Measurements from ENCODE around the gene DUOXA1. TPM values are rescaled to one million over a fixed set of nuclear protein-coding genes. Genes with fewer than 3 reads are reported as not detected.
"Not testable (repeated sequence)": the region's sequence is repeated elsewhere in the genome, so short reads cannot be mapped to it uniquely, and the experiment has no call there.

DUOXA1 gene
- total and polyA plus RNA-seq, 2 donors: 12.1 to 12.3 TPM

DNA sequence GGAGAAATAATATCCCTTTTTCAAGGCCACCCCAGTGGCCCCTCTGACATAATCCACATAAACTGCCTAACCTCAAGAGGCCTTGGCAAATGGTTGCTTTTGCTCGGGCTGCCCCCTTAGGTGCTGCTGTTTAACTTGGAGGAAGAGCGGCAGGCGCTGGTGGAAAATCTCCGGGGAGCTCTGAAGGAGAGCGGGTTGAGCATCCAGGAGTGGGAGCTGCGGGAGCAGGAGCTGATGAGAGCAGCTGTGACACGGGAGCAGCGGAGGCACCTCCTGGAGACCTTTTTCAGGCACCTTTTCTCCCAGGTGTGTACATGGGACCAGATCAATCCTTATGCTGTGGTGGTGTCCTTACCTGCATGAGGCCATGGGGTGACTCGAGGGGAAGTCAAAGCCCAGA lies 15.1 kb upstream of the DUOXA1 start:
- 77% methylated on average over 9 of the region's 9 CpGs for WGBS
- DNase-seq (ENCODE audit: extremely low spot score): no peak
- no peak overlapping the region for H3K4me3 ChIP-seq (ENCODE audit: low read depth, low read length)

DNA sequence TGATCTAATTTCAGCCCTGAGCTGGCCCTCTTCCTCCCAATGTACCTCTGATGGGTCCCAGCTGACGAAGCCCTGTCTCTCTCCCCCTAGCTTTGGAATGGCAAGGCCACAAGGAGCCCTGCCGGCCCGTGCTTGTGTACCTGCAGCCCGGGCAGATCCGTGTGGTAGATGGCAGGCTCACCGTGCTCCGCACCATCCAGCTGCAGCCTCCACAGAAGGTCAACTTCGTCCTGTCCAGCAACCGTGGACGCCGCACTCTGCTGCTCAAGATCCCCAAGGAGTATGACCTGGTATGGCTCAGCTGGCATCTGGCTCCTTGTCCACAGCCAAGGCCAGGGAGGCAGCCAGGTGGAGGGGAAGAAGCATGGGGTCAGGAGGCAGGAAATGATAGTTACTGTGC lies 14.3 kb upstream of the DUOXA1 start:
- no peak overlapping the region for H3K4me3 ChIP-seq (ENCODE audit: low read depth, low read length)
- H3K27ac ChIP-seq (ENCODE audit: low read depth): no peak overlapping the region
- H3K4me1 ChIP-seq (ENCODE audit: insufficient read depth): no peaks in the 10 kb centered on the region
- no peak for DNase-seq (ENCODE audit: extremely low spot score)
- H3K36me3 ChIP-seq (ENCODE audit: insufficient read depth): no peaks in the 10 kb centered on the region
- 85% methylated on average over 11 of the region's 11 CpGs for WGBS

More for the DNA sequence above, 15.1 kb upstream of the DUOXA1 start:
- Histone ChIP-seq H3K27ac (ENCODE audit: low read depth) (no peak overlapping the region), H3K36me3 (ENCODE audit: insufficient read depth) (no peaks in the 10 kb centered on the region), H3K4me1 (ENCODE audit: insufficient read depth) (no peaks in the 10 kb centered on the region)

DNA sequence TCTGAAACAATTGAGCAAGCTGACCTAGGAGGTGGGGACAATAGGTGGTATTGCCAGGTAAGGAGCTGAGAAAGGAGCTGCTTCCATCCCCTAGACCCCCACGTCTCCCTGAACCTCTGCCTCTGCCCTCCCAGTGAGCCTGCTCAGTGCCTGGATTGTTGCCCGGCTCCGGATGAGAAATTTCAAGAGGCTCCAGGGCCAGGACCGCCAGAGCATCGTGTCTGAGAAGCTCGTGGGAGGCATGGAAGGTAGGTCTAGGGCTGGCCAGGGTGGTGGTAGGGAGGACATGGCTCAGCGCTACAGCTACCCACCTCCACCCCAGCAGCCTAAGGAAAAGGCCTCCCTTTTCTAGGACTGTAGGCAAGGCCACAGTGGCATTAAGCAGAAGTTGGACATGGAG lies 13.4 kb upstream of the DUOXA1 start:
- H3K4me3 ChIP-seq (ENCODE audit: low read depth, low read length): no peak overlapping the region
- no peak overlapping the region for H3K27ac ChIP-seq (ENCODE audit: low read depth)
- H3K4me1 ChIP-seq (ENCODE audit: insufficient read depth): no peaks in the 10 kb centered on the region
- no peaks in the 10 kb centered on the region for H3K36me3 ChIP-seq (ENCODE audit: insufficient read depth)
- WGBS: 83% methylated on average over 7 of the region's 7 CpGs
- no peak for DNase-seq (ENCODE audit: extremely low spot score)

DNA sequence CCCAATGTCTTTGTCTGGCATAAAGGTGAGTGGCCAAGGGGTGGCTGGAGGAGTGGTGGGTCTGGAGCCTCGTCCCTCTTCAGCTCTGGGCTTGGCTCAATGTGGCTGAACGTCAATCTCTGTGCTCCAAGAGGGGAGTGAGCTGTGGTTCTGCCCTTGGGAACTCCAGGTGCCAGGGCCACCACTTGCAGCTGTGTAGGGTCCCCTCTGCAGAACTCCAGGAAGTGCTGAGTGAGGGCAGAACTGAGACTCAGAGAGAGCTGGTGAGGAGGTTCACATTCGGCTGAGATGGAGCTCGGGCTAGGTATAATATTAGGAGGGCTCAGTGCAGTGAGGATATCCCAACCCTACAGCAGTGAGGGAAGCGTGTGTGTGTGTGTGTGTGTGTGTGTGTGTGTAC lies 11.7 kb upstream of the DUOXA1 start:
- no peak overlapping the region for H3K4me3 ChIP-seq (ENCODE audit: low read depth, low read length)
- no peak for DNase-seq (ENCODE audit: extremely low spot score)
- H3K27ac ChIP-seq (ENCODE audit: low read depth): no peak overlapping the region
- WGBS: 84% methylated on average over 5 of the region's 5 CpGs
- H3K36me3 ChIP-seq (ENCODE audit: insufficient read depth): no peaks in the 10 kb centered on the region
- no peaks in the 10 kb centered on the region for H3K4me1 ChIP-seq (ENCODE audit: insufficient read depth)

DNA sequence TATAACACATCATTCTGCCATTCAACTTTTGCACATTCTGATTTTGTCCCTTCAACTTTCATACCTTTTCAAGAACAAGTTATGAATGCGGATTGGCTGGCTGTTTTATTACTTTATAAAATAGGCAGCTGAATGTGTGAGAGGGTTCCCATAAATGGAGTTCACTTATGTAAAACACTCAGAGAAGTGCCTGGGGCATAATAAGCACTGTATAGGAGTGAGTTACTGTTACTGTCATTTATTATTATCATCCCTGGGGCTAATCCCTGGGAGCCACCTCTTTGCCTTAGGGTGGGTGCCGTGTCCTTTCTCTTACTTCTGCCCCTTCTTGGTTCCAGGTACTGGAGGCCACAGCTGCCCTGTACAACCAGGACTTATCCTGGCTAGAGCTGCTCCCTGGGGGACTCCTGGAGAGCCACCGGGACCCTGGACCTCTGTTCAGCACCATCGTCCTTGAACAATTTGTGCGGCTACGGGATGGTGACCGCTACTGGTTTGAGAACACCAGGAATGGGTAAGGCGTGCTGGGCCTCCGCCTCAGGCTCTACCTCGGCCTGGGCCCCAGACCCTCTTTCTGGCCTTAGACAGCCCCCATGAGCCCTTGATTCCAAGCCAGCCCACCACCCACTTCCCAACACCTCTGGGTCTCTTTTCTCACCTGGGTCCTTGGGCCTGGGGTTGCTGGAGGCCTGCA lies 11.0 kb upstream of the DUOXA1 start:
- Histone ChIP-seq H3K4me3 (ENCODE audit: low read depth, low read length) (no peak overlapping the region), H3K4me1 (ENCODE audit: insufficient read depth) (no peaks in the 10 kb centered on the region), H3K27ac (ENCODE audit: low read depth) (no peak overlapping the region), H3K36me3 (ENCODE audit: insufficient read depth) (no peaks in the 10 kb centered on the region)
- 97% methylated on average over 10 of the region's 10 CpGs for WGBS
- DNase-seq (ENCODE audit: extremely low spot score): no peak

DNA sequence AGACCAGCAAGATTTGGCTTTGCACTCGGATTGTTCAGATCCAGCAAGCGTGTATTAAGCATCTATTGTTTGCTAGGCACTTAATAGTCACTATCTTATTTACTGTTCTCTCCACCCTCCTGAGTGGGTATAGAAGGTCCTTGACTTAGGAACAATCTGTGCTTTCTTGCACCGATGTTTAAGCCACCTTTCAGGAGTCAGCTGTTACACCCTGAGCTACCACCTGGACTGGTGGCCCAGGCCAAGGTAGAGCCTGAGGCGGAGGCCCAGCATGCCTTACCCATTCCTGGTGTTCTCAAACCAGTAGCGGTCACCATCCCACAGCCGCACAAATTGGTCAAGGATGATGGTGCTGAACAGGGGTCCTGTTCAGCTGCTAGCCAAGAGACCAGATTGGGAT lies 10.1 kb upstream of the DUOXA1 start:
- WGBS: 86% methylated on average over 6 of the region's 6 CpGs
- Histone ChIP-seq H3K27ac (ENCODE audit: low read depth) (no peak overlapping the region), H3K36me3 (ENCODE audit: insufficient read depth) (no peaks in the 10 kb centered on the region), H3K4me3 (ENCODE audit: low read depth, low read length) (no peak overlapping the region), H3K4me1 (ENCODE audit: insufficient read depth) (no peaks in the 10 kb centered on the region)
- no peak for DNase-seq (ENCODE audit: extremely low spot score)

DNA sequence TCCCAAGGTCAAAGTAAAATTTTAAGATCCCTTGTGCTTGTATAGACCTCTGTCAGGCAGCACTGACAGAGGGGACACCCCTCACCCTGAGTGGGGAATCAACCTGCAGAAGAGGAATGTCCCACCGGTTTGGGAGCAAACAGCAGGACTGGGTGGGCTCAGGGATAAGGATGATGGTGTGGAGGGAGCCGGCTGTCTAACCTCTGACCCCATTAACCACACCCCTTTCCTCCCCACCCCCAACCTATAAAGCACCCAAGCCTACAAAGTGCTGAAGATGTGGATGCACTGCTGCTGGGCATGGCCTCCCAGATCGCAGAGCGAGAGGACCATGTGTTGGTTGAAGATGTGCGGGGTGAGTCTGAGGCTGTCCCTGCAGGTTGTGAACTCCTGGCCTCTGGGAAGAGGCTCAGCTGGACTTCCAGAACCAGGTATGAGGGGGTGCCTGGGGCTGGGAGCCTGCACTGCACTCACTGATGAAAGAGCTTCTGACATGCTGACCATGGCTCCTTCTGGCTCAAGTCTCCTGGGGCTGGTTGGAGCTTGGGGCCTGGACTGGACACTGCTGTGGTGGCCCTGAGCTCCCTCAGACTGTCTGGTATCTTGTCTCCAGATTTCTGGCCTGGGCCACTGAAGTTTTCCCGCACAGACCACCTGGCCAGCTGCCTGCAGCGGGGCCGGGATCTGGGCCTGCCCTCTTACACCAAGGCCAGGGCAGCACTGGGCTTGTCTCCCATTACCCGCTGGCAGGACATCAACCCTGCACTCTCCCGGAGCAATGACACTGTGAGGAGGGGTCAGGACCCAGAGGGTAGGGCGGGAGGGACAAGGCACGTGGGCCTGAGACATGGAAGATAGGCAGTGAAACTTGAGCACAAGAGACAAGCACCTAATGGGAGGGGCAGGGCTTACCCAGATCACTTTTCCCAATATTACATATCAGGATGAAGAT lies 9.4 kb upstream of the DUOXA1 start:
- no peak overlapping the region for H3K4me3 ChIP-seq (ENCODE audit: low read depth, low read length)
- WGBS: 69% methylated on average over 12 of the region's 12 CpGs
- H3K27ac ChIP-seq (ENCODE audit: low read depth): no peak overlapping the region
- H3K4me1 ChIP-seq (ENCODE audit: insufficient read depth): no peaks in the 10 kb centered on the region
- no peaks in the 10 kb centered on the region for H3K36me3 ChIP-seq (ENCODE audit: insufficient read depth)
- no peak for DNase-seq (ENCODE audit: extremely low spot score)

DNA sequence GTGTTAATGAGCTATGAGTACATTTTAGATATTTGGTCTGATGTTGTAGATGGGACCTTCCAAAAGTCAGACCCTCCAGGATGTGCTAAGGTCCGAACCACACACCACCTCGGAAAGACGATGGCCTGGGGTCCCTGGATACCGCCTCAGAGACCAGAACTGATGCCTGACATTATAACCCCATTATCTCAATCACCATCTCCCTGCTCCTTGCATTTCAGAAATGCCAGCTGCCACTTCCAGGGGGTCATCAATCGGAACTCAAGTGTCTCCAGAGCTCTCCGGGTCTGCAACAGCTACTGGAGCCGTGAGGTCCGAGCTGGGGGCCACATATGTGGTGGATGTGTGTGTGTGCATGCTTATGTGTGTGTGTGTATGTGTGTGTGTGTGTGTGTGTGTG lies 8.0 kb upstream of the DUOXA1 start:
- Histone ChIP-seq H3K36me3 (ENCODE audit: insufficient read depth) (no peaks in the 10 kb centered on the region), H3K27ac (ENCODE audit: low read depth) (no peak overlapping the region), H3K4me3 (ENCODE audit: low read depth, low read length) (no peak overlapping the region), H3K4me1 (ENCODE audit: insufficient read depth) (no peaks in the 10 kb centered on the region)
- DNase-seq (ENCODE audit: extremely low spot score): no peak
- WGBS: 75% methylated on average over 8 of the region's 8 CpGs

DNA sequence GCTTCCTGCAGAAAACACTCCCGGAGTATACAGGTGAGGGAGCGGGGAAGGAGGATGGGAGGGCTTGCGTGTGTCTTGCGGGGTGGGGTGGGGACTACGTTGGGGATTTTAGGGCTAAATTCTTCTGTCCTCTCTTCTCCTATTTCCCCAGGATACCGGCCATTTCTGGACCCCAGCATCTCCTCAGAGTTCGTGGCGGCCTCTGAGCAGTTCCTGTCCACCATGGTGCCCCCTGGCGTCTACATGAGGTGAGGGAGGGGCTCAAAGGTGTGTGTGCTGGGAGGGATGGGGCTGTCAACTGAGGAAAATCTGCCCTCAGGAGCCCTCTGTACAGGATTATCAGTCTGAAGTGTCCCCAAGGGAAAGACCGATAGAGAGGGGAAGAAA lies 6.7 kb upstream of the DUOXA1 start:
- H3K4me3 ChIP-seq (ENCODE audit: low read depth, low read length): no peak overlapping the region
- WGBS: 21% methylated on average over 10 of the region's 10 CpGs
- no peaks in the 10 kb centered on the region for H3K36me3 ChIP-seq (ENCODE audit: insufficient read depth)
- DNase-seq (ENCODE audit: extremely low spot score): no peak
- no peaks in the 10 kb centered on the region for H3K4me1 ChIP-seq (ENCODE audit: insufficient read depth)
- H3K27ac ChIP-seq (ENCODE audit: low read depth): no peak overlapping the region

DNA sequence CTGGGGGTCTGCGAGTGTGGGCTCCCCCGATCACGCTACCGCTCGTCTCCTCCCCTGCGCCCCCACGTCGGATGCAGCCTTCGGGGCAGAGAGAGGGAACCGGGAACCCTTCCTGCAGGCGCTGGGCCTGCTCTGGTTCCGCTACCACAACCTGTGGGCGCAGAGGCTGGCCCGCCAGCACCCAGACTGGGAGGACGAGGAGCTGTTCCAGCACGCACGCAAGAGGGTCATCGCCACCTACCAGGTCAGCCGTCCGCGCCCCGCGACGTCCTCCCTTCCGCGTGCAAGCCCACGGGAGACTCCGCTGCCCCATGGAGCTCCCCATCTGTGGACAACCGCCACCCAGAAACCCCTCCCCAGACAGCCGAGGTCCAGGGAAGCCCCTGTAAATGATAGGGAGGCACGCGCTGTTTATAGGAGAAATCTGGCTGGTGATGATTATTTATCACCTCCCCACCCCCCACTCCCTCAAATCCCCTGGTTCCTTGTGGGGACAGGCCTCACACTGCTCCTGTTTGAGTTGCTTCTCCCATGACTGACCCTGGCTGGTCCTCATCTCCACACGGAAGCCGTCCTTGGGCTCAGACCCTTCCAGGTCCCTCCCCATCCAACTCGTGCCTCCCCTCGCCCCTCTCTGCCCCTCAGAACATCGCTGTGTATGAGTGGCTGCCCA lies 6.2 kb upstream of the DUOXA1 start:
- 20% methylated on average over 9 of the region's 37 CpGs for WGBS
- not testable (repeated sequence) for H3K36me3 ChIP-seq (ENCODE audit: insufficient read depth); DNase-seq (ENCODE audit: extremely low spot score); H3K4me1 ChIP-seq (ENCODE audit: insufficient read depth); H3K4me3 ChIP-seq (ENCODE audit: low read depth, low read length); H3K27ac ChIP-seq (ENCODE audit: low read depth)

DNA sequence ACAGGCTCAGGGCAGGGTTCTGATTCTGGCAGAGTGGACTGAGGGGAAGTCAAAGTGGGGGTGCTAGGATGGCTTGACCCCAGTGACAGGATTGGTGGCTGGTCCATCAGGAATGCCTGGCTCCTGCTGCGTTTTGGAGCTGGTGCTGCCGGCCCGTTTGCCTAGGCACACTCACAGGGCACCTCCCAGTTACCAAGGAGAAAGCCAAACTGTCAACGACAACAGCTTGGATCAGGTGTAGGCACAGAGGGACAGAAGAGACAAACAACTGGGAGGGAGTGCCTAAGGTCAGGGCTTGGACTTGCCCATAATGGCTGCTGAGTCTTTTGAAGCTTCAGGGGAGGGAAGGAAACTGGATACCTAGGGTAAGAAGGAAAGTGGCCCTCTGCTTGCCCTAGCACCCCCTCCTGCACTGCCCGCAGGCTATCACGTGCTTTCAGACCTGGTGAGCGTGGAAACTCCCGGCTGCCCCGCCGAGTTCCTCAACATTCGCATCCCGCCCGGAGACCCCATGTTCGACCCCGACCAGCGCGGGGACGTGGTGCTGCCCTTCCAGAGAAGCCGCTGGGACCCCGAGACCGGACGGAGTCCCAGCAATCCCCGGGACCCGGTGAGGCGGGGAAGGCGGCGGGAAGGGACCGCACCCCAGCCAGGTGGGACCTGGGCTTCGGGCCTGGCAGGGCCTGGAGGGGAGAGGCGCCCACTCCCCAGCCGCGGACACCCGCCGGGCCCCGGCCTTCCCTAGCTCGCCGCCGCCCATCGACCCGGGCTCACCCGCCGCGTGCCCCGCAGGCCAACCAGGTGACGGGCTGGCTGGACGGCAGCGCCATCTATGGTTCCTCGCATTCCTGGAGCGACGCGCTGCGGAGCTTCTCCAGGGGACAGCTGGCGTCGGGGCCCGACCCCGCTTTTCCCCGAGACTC lies 5.3 kb upstream of the DUOXA1 start:
- H3K4me3 ChIP-seq (ENCODE audit: low read depth, low read length): no peak overlapping the region
- no peaks in the 10 kb centered on the region for H3K36me3 ChIP-seq (ENCODE audit: insufficient read depth)
- no peak for DNase-seq (ENCODE audit: extremely low spot score)
- H3K27ac ChIP-seq (ENCODE audit: low read depth): no peak overlapping the region
- WGBS: 14% methylated on average over 57 of the region's 57 CpGs
- H3K4me1 ChIP-seq (ENCODE audit: insufficient read depth): no peaks in the 10 kb centered on the region

DNA sequence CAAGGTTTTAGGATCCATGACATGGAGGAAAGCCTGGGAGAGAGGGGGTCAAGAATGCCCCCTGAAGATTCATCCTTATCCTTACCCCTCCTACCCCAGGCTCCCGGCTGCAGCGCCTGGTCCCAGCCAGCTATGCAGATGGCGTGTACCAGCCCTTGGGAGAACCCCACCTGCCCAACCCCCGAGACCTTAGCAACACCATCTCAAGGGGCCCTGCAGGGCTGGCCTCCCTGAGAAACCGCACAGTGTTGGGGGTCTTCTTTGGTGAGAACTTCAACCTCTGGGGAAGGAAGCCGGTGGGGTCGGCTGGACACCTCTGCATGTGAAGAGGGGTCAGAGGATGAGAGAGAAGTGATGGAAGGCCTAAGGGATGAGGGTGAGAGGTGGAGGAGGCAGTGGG lies 4.4 kb upstream of the DUOXA1 start:
- no peak overlapping the region for H3K27ac ChIP-seq (ENCODE audit: low read depth)
- WGBS: 94% methylated on average over 7 of the region's 7 CpGs
- H3K4me1 ChIP-seq (ENCODE audit: insufficient read depth): no peaks in the 10 kb centered on the region
- no peaks in the 10 kb centered on the region for H3K36me3 ChIP-seq (ENCODE audit: insufficient read depth)
- H3K4me3 ChIP-seq (ENCODE audit: low read depth, low read length): no peak overlapping the region
- DNase-seq (ENCODE audit: extremely low spot score): no peak

DNA sequence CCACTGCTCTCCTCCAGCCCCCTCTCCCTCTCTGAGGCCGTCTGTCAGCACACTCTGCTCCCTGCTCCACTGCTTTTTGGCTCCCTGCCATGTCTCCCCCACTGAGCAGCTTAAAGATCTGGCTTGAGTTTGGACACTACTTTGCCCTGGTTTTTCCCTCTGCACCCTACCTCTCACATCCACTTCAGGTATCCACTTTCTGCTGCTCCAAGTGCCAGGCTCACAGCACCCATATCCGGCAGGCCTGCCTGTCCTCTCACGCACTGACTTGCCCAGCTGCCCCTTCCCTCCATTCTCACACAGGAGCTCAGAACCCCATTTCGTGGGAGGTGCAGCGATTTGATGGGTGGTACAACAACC lies 3.9 kb upstream of the DUOXA1 start:
- WGBS: 68% methylated on average over 5 of the region's 5 CpGs
- no peaks in the 10 kb centered on the region for H3K36me3 ChIP-seq (ENCODE audit: insufficient read depth)
- H3K27ac ChIP-seq (ENCODE audit: low read depth): no peak overlapping the region
- no peak overlapping the region for H3K4me3 ChIP-seq (ENCODE audit: low read depth, low read length)
- H3K4me1 ChIP-seq (ENCODE audit: insufficient read depth): no peaks in the 10 kb centered on the region
- no peak for DNase-seq (ENCODE audit: extremely low spot score)
